ENCODE results near the gene PPP2R5D. TPM values are rescaled to one million over a fixed set of nuclear protein-coding genes. Genes with fewer than 3 reads are reported as not detected.

The PPP2R5D gene
- total and polyA plus RNA-seq, 9 of the 15 experiments (the other 6 are each of a cell fraction or from before 2014, with no cell fraction given), result 1.3 to 96.1 (median 38.4) TPM

- Histone ChIP-seq H3K9me3 (replicated peaks; ENCODE audit: control insufficient read depth, insufficient read depth, low read depth, low read length) (no peaks in the 10 kb centered on the region), H2AFZ (ENCODE audit: low read depth, low read length) (no peak within 1 kb of the TSS), H3K27ac (ENCODE audit: extremely low read depth, low read depth, low read length) (no peak within 1 kb of the TSS), H3K9me1 (ENCODE audit: control insufficient read depth, insufficient read depth, low read length) (no peaks in the 10 kb centered on the region), H3K27me3 (ENCODE audit: control insufficient read depth in 2 of 2, insufficient read depth in 2 of 2, low read length in 2 of 2) (no peaks in the 10 kb centered on the region), H3K4me1 (replicated peaks in 1 of 2; ENCODE audit: control insufficient read depth in 2 of 2, insufficient read depth in 2 of 2, low read length in 2 of 2) (peaks cover 0 to 14% of the 10 kb centered on the region in 2 experiments; a peak in 2 of 5 replicates), H3K4me3 (no peak within 1 kb of the TSS), H3K9ac (ENCODE audit: insufficient read depth in 1 of 2, low read depth in 2 of 2, low read length in 2 of 2) (no peak within 1 kb of the TSS; a peak in 1 of 4 replicates), H3K79me2 (ENCODE audit: control insufficient read depth, insufficient read depth, low read length) (no peaks in the 10 kb centered on the region), H3K4me2 (ENCODE audit: insufficient read depth, low read length) (no peak within 1 kb of the TSS), H3K36me3 (ENCODE audit: control insufficient read depth, insufficient read depth, low read length) (peaks cover 18% of the 10 kb centered on the region; the same call in 1 of the 3 replicates), H4K20me1 (replicated peaks; ENCODE audit: control insufficient read depth, insufficient read depth, low read length) (no peaks in the 10 kb centered on the region)
- no peak for ATAC-seq
- no peak for DNase-seq (ENCODE audit: extremely low read depth in 1 of 4, low spot score in 3 of 4)
- in situ Hi-C loops (cut with MboI) (no loop called here), intact Hi-C loops (cut with micrococcal nuclease) (loop anchor here (5.0 kb wide), 1 partner anchor 58 kb away; no protein-coding TSS in a partner anchor)
- TF ChIP-seq ZBTB33 (CRISPR knock-in tag; IDR thresholded peaks at IDR 0.05) (peak; percentile 62), POLR2G (IDR thresholded peaks at IDR 0.05; ENCODE audit: low read depth, low read length) (peak; percentile 65), RBM25 (IDR thresholded peaks at IDR 0.05; ENCODE audit: low read depth, low read length, severe bottlenecking) (no peak)
- ChIA-PET POLR2A (interaction anchor here (0.6 to 0.9 kb wide), 4 partner anchors 11 to 213 kb away, joined by 3 to 5 read pairs (median 3); no protein-coding TSS in a partner anchor), CTCF (ENCODE audit: low intra/inter-chr PET ratio) (no interaction called here)
- BruUV-seq (replicated peaks), result no TSS peak
- FAIRE-seq, result no peak
- WGBS (ENCODE audit: insufficient coverage, low coverage, missing lambda C conversion rate), result 84% methylated on average over 55 of the region's 62 CpGs
Observed at GRCh38 chr6:42960243-42961019, 23.9 kb upstream of the PPP2R5D start, which contains the start of gene GNMT. Gene GNMT (plus strand): TSS chr6:42960754. CDS start chr6:42960768, 14 bp downstream.

All from K562 (cell line).